Chondrocyte (in vitro differentiated cells): ENCODE results near the gene PAX5. TPM values are rescaled to one million over a fixed set of nuclear protein-coding genes. Genes with fewer than 3 reads are reported as not detected.
A peak's percentile ranks its signal among the peaks of the same experiment; 100 is the strongest.

Experiments
- DNase-seq: peaks from one replicate; pipeline ENCODE4 v3.0.0; 2021; ENCODE audit warnings: mixed read lengths, low spot score
- H3K27ac Mint-ChIP-seq: one replicate; pipeline ENCODE4 v1.8.0; 2021; ENCODE audit warnings: mild to moderate bottlenecking, moderate library complexity, mixed read lengths; ENCODE audit not compliant: unreplicated experiment
- H3K27me3 Mint-ChIP-seq: 2 replicates; pipeline ENCODE4 v1.8.0; 2021; ENCODE audit warnings: low read depth, mixed read lengths
- H3K36me3 Mint-ChIP-seq: 2 replicates; pipeline ENCODE4 v1.8.0; 2021; ENCODE audit warnings: low read depth, mixed read lengths
- H3K4me1 Mint-ChIP-seq: 2 replicates; pipeline ENCODE4 v1.8.0; 2021; ENCODE audit warnings: low read depth, mild to moderate bottlenecking, mixed read lengths
- H3K4me3 Mint-ChIP-seq: one replicate; pipeline ENCODE4 v1.8.0; 2021; ENCODE audit warnings: mild to moderate bottlenecking, moderate library complexity, mixed read lengths; ENCODE audit not compliant: unreplicated experiment
- H3K9me3 Mint-ChIP-seq: 2 replicates; pipeline ENCODE4 v1.8.0; 2021; ENCODE audit warnings: low read depth, mixed read lengths
- CTCF ChIP-seq: fragments of 200-600 bp; sonication (generic); IDR thresholded peaks from 2 replicates; pipeline ENCODE4 v1.5.0; 2021; ENCODE audit warnings: antibody characterized with exemption, mild to moderate bottlenecking, moderate library complexity
- total RNA-seq: library from RNA; stranded (reverse); gene quantifications from 3 replicates; pipeline ENCODE4 v1.2.1, GENCODE V29; 2021

The PAX5 gene
- total RNA-seq, 1 donor from 2014 or later, result not detected

GRCh38 chr9:36971935-36972488 is 62.1 kb downstream of the PAX5 start:
- H3K4me3 Mint-ChIP-seq, result no peak overlapping the region
- no peak for DNase-seq

GRCh38 chr9:36970007-36970888 is 63.8 kb downstream of the PAX5 start:
- TF ChIP-seq CTCF, result no peak
- H3K4me1 Mint-ChIP-seq, result no peaks in the 10 kb centered on the region
- H3K27ac Mint-ChIP-seq, result no peak overlapping the region
- H3K27me3 Mint-ChIP-seq, result peaks cover 33% of the 10 kb centered on the region
- H3K4me3 Mint-ChIP-seq, result no peak overlapping the region
- H3K36me3 Mint-ChIP-seq, result no peaks in the 10 kb centered on the region
- no peak for DNase-seq
- no peaks in the 10 kb centered on the region for H3K9me3 Mint-ChIP-seq

More at GRCh38 chr9:36971935-36972488, 62.1 kb downstream of the PAX5 start:
- Mint-ChIP-seq H3K27me3 (peaks cover 31% of the 10 kb centered on the region), H3K36me3 (no peaks in the 10 kb centered on the region), H3K9me3 (no peaks in the 10 kb centered on the region), H3K4me1 (no peaks in the 10 kb centered on the region), H3K27ac (no peak overlapping the region)
- TF ChIP-seq CTCF, result no peak

DNA sequence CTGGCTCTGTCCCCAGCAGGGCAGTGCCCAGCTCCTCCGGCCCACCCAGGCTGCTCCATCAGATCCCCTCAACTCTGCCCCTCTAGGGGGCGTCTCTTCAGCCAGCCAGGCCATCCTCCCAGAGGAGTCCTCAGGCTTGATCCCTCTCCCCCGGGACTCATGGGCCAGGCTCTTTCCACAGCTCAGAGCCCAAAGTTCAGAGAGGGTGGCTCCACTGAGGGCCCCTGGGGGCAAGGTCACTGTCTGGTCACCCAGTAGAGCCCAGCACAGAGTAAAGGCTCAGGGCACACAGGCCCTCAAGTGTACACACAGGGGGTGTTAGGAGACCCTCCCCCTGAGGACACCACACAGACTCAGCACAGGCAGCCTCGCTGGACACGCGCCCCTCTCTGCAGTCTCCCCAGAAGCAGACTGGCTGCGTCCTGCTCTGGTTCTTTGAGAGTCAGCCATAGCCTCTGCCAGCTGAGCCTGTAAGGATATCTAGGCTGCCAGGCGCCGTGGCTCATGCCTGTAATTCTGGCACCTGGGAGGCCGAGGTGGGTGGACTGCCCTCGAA is 64.8 kb downstream of the PAX5 start:
- no peaks in the 10 kb centered on the region for H3K4me1 Mint-ChIP-seq
- no peak overlapping the region for H3K27ac Mint-ChIP-seq
- no peak overlapping the region for H3K4me3 Mint-ChIP-seq
- no peaks in the 10 kb centered on the region for H3K36me3 Mint-ChIP-seq
- DNase-seq, result no peak
- peaks cover 34% of the 10 kb centered on the region for H3K27me3 Mint-ChIP-seq
- TF ChIP-seq CTCF, result peak; percentile 8
- no peaks in the 10 kb centered on the region for H3K9me3 Mint-ChIP-seq

DNA sequence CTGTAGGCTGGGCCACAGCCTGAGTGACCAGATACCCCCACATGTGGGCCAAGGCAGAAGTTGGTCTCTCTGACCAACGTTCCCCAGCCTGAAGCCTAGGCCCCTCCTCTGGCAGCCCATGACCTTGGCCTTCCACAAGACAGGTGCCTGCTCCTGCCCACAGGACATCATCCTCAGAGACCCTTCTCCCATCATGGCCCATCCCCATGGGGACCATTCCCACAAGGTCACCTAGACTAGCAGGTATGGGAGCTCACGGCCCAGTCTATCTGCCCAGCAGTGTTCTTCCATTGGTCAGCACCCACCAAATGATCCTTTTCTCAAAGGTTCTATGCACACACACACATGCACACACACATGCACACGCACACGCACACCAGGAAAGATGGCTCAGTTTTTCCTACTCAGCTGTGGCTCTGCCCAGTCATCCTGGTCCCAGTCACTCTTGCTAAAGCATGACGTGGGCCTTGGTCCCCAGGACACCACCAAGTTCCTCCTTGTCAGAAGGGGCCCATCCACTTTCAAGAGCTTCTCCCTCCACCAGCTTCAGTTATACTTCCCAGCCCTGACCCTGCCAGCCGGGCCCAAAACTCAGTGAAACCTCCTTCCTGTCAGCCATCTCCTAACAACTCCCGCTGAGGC is 65.4 kb downstream of the PAX5 start:
- no peak for DNase-seq

More for the DNA sequence above, 65.4 kb downstream of the PAX5 start:
- H3K9me3 Mint-ChIP-seq, result no peaks in the 10 kb centered on the region
- no peak for TF ChIP-seq CTCF
- no peak overlapping the region for H3K27ac Mint-ChIP-seq
- H3K36me3 Mint-ChIP-seq, result no peaks in the 10 kb centered on the region
- peaks cover 35% of the 10 kb centered on the region for H3K27me3 Mint-ChIP-seq
- H3K4me3 Mint-ChIP-seq, result no peak overlapping the region
- H3K4me1 Mint-ChIP-seq, result no peaks in the 10 kb centered on the region
